ENCODE results near the gene IL15RA. TPM values are rescaled to one million over a fixed set of nuclear protein-coding genes. Genes with fewer than 3 reads are reported as not detected.
"Not testable (repeated sequence)": the region's sequence is repeated elsewhere in the genome, so short reads cannot be mapped to it uniquely, and the experiment has no call there.

Gene IL15RA
- total and polyA plus RNA-seq, 2 donors (not counting 1 experiment from before 2014, with no cell fraction given): 9.3 to 9.6 TPM

DNA sequence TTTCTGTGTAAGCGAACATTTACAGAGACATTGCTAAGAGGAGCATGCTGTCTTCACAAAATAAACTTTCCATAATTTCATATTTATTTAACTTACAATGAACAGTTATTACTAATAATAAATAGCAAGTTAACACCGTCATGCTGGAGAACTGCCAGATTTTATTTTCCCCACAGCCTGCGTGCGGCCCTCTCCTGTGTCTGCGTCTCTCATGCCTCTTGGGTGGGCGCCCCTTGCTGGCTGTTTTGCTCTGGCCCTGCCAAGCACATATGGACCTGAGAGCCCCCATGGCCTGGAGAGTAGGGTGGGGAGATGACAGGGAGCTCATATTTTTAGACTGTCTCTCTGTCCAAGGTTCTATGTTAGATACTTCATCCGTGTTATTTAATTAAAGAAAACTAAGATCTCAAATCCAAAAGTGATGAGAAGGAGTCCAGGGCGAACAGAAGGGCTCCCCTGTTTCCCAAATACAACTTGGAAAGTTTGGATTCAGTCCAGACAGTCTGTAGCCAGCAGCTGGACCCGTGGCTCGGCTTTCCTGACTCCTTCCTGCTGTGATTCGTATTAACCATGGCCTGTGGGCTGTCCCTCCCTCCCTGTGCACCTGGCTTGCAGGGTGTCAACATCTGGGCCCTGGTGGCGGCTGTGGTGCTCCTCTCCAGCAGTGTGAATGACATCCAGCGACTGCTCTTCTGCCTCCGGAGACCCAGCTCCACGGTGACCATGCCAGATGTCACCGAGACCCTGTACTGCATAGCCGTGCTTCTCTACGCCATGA lies 66.8 kb downstream of the IL15RA start:
- WGBS (ENCODE audit: insufficient coverage): 98% methylated on average over 11 of the region's 18 CpGs
- no peaks in the 10 kb centered on the region for H3K27me3 Mint-ChIP-seq
- intact Hi-C loops (cut with micrococcal nuclease): no loop called here
- no peak overlapping the region for H3K4me3 Mint-ChIP-seq
- ChIA-PET CTCF (no interaction called here), POLR2A (no interaction called here)
- no peaks in the 10 kb centered on the region for H3K9me3 Mint-ChIP-seq (ENCODE audit: insufficient read depth)
- H3K4me1 Mint-ChIP-seq: peaks cover 7% of the 10 kb centered on the region
- ATAC-seq (ENCODE audit: low read depth): no peak
- Histone ChIP-seq H3K4me2 (replicated peaks; ENCODE audit: low read depth, low read length, poor library complexity, severe bottlenecking) (no peak overlapping the region), H3K9ac (ENCODE audit: low read length) (no peak overlapping the region), H3K27me3 (replicated peaks in 1 of 4; ENCODE audit: control extremely low read depth in 1 of 4, control insufficient read depth in 3 of 4, insufficient read depth in 4 of 4, low read length in 3 of 4) (no peaks in the 10 kb centered on the region), H3K27ac (ENCODE audit: low read length in 2 of 2) (no peak overlapping the region), H4K20me1 (ENCODE audit: control insufficient read depth, insufficient read depth, low read length, poor library complexity, severe bottlenecking) (no peaks in the 10 kb centered on the region), H2AFZ (ENCODE audit: insufficient read depth, low read depth, low read length, poor library complexity, severe bottlenecking) (no peak overlapping the region), H3K79me2 (ENCODE audit: control insufficient read depth, insufficient read depth, low read length) (peaks cover 39% of the 10 kb centered on the region), H3K36me3 (replicated peaks in 1 of 2; ENCODE audit: control extremely low read depth in 1 of 2, control insufficient read depth in 1 of 2, extremely low read depth in 1 of 2, insufficient read depth in 2 of 2, low read length in 1 of 2) (peaks cover 26 to 82% of the 10 kb centered on the region in 2 experiments), H3K4me3 (ENCODE audit: control extremely low read depth in 1 of 5, extremely low read depth in 1 of 5, insufficient read depth in 1 of 5, low read depth in 2 of 5, low read length in 4 of 5) (no peak overlapping the region), H3K9me3 (ENCODE audit: control extremely low read depth in 1 of 3, control insufficient read depth in 2 of 3, insufficient read depth in 1 of 3, low read length in 2 of 3) (no peaks in the 10 kb centered on the region), H3K4me1 (ENCODE audit: control insufficient read depth in 2 of 2, insufficient read depth in 2 of 2, low read length in 2 of 2) (no peaks in the 10 kb centered on the region)
- DNase-seq: no peak
- TF ChIP-seq, protein P1, sequence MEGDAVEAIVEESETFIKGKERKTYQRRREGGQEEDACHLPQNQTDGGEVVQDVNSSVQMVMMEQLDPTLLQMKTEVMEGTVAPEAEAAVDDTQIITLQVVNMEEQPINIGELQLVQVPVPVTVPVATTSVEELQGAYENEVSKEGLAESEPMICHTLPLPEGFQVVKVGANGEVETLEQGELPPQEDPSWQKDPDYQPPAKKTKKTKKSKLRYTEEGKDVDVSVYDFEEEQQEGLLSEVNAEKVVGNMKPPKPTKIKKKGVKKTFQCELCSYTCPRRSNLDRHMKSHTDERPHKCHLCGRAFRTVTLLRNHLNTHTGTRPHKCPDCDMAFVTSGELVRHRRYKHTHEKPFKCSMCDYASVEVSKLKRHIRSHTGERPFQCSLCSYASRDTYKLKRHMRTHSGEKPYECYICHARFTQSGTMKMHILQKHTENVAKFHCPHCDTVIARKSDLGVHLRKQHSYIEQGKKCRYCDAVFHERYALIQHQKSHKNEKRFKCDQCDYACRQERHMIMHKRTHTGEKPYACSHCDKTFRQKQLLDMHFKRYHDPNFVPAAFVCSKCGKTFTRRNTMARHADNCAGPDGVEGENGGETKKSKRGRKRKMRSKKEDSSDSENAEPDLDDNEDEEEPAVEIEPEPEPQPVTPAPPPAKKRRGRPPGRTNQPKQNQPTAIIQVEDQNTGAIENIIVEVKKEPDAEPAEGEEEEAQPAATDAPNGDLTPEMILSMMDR (IDR thresholded peaks at IDR 0.05): no peak
- no peak for TF ChIP-seq EZH2 (IDR thresholded peaks at IDR 0.05; ENCODE audit: borderline replicate concordance, insufficient read depth, low read depth, low read length, poor library complexity, severe bottlenecking)
- no peak overlapping the region for H3K27ac Mint-ChIP-seq

- H3K4me3 Mint-ChIP-seq; H3K27me3 ChIP-seq (replicated peaks in 1 of 4; ENCODE audit: control extremely low read depth in 1 of 4, control insufficient read depth in 3 of 4, insufficient read depth in 4 of 4, low read length in 3 of 4); H3K27ac ChIP-seq (ENCODE audit: low read length in 2 of 2); DNase-seq; H3K27me3 Mint-ChIP-seq; H2AFZ ChIP-seq (ENCODE audit: insufficient read depth, low read depth, low read length, poor library complexity, severe bottlenecking); H3K27ac Mint-ChIP-seq; H4K20me1 ChIP-seq (ENCODE audit: control insufficient read depth, insufficient read depth, low read length, poor library complexity, severe bottlenecking); ATAC-seq (ENCODE audit: low read depth); H3K9ac ChIP-seq (ENCODE audit: low read length); H3K9me3 ChIP-seq (ENCODE audit: control extremely low read depth in 1 of 3, control insufficient read depth in 2 of 3, insufficient read depth in 1 of 3, low read length in 2 of 3); H3K4me2 ChIP-seq (replicated peaks; ENCODE audit: low read depth, low read length, poor library complexity, severe bottlenecking); H3K4me1 ChIP-seq (ENCODE audit: control insufficient read depth in 2 of 2, insufficient read depth in 2 of 2, low read length in 2 of 2); CTCF ChIA-PET; H3K4me3 ChIP-seq (ENCODE audit: control extremely low read depth in 1 of 5, extremely low read depth in 1 of 5, insufficient read depth in 1 of 5, low read depth in 2 of 5, low read length in 4 of 5); intact Hi-C loops (cut with micrococcal nuclease); POLR2A ChIA-PET; H3K9me3 Mint-ChIP-seq (ENCODE audit: insufficient read depth): not testable (repeated sequence)
- Histone ChIP-seq H3K79me2 (ENCODE audit: control insufficient read depth, insufficient read depth, low read length) (peaks cover 54% of the 10 kb centered on the region), H3K36me3 (replicated peaks in 1 of 2; ENCODE audit: control extremely low read depth in 1 of 2, control insufficient read depth in 1 of 2, extremely low read depth in 1 of 2, insufficient read depth in 2 of 2, low read length in 1 of 2) (peaks cover 18 to 66% of the 10 kb centered on the region in 2 experiments)
- peaks cover 15% of the 10 kb centered on the region for H3K4me1 Mint-ChIP-seq
- 100% methylated on average over 6 of the region's 7 CpGs for WGBS (ENCODE audit: insufficient coverage)
Measured at GRCh38 chr10:5908676-5909075, 68.7 kb downstream of the IL15RA start.

Measured in B cell (primary cell).